Measurements from ENCODE around the gene HADHB.
"Not testable (repeated sequence)": the region's sequence is repeated elsewhere in the genome, so short reads cannot be mapped to it uniquely, and the experiment has no call there.

The HADHB gene

DNA sequence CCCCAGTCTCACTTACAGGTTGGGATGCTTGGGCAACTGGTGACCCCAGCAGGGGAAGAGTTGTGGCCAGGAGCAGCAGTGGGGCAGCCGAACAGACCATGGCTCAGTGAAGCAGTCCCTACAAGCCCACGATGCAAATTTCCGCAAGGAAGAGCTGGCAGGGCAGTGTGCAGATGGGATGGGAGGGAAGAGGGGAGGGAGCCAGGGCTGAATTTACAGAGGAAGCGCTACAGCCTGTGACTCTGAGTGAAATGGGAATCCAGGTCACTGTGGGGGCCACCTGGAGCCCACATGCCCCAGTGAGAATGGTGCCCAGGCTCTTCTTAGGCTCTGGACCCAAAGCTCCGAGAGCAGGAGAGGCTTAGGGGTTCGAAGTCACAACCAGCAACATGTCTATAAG is 74.2 kb downstream of the HADHB start:
- no peak for DNase-seq
- Mint-ChIP-seq H3K4me3 (no peak overlapping the region), H3K36me3 (ENCODE audit: low read depth) (no peaks in the 10 kb centered on the region), H3K9me3 (no peaks in the 10 kb centered on the region), H3K4me1 (no peaks in the 10 kb centered on the region), H3K27ac (no peak overlapping the region), H3K27me3 (no peaks in the 10 kb centered on the region)
- ATAC-seq, result no peak

DNA sequence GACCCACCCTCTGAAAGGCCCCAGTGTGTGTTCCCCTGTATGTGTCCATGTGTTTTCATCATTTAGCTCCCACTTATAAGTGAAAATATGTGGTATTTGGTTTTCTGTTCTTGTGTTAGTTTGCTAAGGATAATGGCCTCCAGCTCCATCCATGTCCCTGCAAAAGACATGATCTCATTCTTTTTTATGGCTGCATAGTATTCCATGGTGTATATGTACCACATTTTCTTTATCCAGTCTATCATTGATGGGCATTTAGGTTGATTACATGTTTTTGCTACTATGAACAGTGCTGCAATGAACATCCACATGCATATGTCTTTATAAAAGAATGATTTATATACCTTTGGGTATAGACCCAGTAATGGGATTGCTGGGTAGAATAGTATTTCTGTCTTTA is 79.7 kb downstream of the HADHB start:
- not testable (repeated sequence) for H3K36me3 Mint-ChIP-seq (ENCODE audit: low read depth); H3K27ac Mint-ChIP-seq; ATAC-seq; H3K9me3 Mint-ChIP-seq; H3K27me3 Mint-ChIP-seq; DNase-seq; H3K4me3 Mint-ChIP-seq
- peaks cover 11% of the 10 kb centered on the region for H3K4me1 Mint-ChIP-seq

DNA sequence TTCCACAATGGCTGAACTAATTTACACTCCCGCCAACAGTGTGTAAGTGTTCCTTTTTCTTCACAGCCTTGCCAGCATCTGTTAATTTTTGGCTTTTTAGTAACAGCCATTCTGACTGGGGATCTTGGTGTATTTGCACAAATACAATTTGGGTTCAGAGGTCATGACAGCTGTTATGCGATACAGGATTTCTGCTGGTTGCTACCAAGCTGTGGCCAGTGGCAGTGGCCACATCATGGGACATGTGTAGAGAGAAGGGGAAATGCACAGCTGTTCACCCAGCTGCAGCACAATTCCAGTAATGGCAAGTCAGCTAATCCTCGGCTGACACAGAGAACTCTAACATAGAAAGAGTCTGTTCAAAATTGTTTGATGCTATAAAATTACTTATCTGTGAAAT is 80.2 kb downstream of the HADHB start:
- no peak for ATAC-seq
- H3K9me3 Mint-ChIP-seq, result no peaks in the 10 kb centered on the region
- H3K4me1 Mint-ChIP-seq, result peaks cover 14% of the 10 kb centered on the region
- H3K27me3 Mint-ChIP-seq, result no peaks in the 10 kb centered on the region
- no peaks in the 10 kb centered on the region for H3K36me3 Mint-ChIP-seq (ENCODE audit: low read depth)
- DNase-seq, result no peak
- H3K4me3 Mint-ChIP-seq, result no peak overlapping the region
- no peak overlapping the region for H3K27ac Mint-ChIP-seq

DNA sequence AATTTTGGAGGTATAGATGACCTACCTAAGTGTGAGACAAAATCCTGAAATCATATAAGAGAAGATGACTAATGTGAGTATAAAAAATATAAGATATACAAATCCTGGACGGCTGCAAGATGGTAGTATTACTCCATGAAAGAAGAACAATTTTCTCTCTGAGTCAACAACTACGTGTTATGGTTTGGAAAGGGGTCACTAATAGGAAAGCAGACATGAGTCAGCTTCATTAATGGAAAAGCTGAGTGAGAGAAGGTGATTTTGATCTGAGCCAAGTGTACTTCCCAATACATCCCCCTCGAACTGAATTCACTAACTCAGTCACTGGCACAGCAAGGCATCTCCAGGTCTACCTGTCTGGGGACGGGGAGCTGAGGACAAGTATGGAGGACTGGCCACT is 81.1 kb downstream of the HADHB start:
- H3K27me3 Mint-ChIP-seq, result no peaks in the 10 kb centered on the region
- no peak overlapping the region for H3K27ac Mint-ChIP-seq
- no peak overlapping the region for H3K4me3 Mint-ChIP-seq
- DNase-seq (no peak), ATAC-seq (no peak)
- H3K36me3 Mint-ChIP-seq (ENCODE audit: low read depth), result no peaks in the 10 kb centered on the region
- no peaks in the 10 kb centered on the region for H3K9me3 Mint-ChIP-seq
- H3K4me1 Mint-ChIP-seq, result peaks cover 20% of the 10 kb centered on the region

DNA sequence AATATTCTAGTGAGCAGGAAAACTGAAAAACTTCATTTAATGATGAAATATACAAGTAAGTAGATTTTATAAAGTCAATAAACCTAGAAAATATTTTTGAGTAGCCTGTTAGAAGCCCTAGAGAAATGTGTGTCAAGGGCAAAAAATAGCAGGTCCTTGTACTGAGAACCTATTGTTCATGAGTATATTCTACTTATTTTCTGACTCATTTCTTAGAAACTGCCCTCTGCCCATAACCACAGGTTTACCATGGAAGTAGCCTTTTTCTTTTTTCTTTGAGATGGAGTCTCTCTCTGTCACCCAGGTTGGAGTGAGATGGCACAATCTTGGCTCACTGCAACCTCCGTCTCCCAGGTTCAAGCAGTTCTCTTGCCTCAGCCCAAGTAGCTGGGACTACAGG is 81.8 kb downstream of the HADHB start:
- ATAC-seq (no peak), DNase-seq (no peak)
- Mint-ChIP-seq H3K27ac (no peak overlapping the region), H3K9me3 (no peaks in the 10 kb centered on the region), H3K36me3 (ENCODE audit: low read depth) (no peaks in the 10 kb centered on the region), H3K27me3 (no peaks in the 10 kb centered on the region), H3K4me3 (no peak overlapping the region), H3K4me1 (peaks cover 20% of the 10 kb centered on the region)

DNA sequence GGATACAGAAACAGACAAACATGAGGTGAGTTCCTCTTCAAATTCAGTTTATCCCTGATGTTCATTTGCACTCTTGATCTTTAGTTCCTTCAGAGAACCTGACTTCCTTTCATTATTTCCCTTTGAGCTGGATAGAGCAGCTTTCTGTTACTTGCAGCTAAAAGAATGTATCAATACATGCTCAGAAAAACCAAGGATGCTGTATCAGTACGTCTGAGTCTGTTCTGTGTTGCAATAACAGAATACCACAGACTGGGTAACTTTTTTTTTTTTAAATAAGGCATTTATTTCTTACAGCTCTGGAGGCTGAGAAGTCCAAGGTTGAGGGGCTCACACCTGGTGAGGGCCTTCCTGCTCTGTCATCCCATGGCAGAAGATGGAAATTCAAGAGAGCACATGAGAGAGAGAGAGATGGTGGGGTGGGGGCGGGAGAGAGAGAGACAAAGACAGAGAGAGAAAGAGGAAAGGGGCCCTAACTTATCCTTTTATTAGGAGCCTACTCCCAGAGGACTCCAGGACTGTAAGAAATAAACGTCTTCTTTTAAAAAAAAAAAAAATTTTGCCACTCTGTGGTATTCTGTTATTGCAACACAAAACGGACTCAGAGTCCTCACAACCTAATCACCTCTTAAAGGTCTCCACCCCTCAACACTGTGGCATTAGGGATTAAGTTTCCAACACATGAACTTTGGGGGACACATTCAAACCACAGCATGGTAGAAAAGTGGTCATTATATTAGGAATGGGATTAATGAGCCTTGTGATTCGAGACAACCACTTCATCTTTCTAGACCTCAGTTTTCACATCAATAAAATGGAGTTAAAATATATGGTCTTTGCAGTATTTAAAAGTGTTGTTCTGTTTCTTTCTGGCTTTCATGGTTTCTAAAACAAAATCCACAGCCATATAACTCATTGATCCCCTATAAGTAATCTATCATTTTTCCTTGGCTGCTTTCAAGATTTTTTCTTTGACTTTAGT is 82.8 kb downstream of the HADHB start:
- Mint-ChIP-seq H3K27ac (no peak overlapping the region), H3K27me3 (no peaks in the 10 kb centered on the region), H3K4me1 (peaks cover 20% of the 10 kb centered on the region), H3K9me3 (no peaks in the 10 kb centered on the region), H3K36me3 (ENCODE audit: low read depth) (no peaks in the 10 kb centered on the region), H3K4me3 (no peak overlapping the region)
- ATAC-seq, result no peak
- DNase-seq, result no peak

DNA sequence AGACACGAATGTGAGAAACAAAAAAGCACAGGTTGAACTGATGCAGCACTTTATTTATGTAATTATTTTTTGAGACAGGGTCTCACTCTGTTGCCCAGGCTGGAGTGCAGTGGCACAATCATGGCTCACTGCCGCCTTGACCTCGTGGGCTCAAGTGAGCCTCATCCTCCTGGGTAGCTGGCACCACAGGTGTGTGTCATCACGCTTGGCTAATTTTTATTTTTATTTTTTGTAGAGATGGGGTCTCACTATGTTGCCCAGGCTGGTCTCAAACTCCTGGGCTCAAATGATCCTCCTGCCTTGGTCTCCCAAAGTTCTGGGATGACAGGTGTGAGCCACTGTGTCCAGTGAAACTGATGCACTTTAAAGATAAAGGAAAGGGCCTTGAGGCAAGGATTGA is 84.3 kb downstream of the HADHB start:
- H3K4me1 Mint-ChIP-seq, result peaks cover 20% of the 10 kb centered on the region
- ATAC-seq; H3K36me3 Mint-ChIP-seq (ENCODE audit: low read depth); H3K9me3 Mint-ChIP-seq; H3K27me3 Mint-ChIP-seq; H3K4me3 Mint-ChIP-seq; DNase-seq; H3K27ac Mint-ChIP-seq: not testable (repeated sequence)

DNA sequence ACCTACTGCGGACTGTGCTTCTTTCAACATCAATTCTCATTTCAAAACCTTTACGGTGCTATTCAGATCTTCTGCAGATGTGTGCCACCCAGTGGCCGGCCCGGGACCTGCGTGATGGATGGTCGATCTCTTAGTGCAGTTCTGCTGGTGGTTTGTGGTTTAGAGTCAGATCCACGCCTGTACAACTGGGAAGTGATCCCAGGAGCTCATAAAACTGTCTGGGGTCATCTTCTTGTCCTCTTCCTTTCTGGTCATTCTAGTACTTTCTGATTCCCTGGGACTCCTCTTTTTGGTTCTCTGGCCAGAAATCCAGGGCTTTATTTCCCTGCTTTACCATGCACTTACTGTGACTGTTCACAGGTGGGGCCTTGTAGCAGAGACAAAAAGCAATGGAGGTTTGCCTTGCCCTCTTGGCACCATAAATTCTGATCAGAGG is 85.4 kb downstream of the HADHB start:
- Mint-ChIP-seq H3K4me1 (peaks cover 20% of the 10 kb centered on the region), H3K36me3 (ENCODE audit: low read depth) (no peaks in the 10 kb centered on the region), H3K27me3 (no peaks in the 10 kb centered on the region), H3K27ac (no peak overlapping the region), H3K4me3 (no peak overlapping the region), H3K9me3 (no peaks in the 10 kb centered on the region)
- peak; percentile 86 for DNase-seq
- ATAC-seq, result peak; percentile 96

DNA sequence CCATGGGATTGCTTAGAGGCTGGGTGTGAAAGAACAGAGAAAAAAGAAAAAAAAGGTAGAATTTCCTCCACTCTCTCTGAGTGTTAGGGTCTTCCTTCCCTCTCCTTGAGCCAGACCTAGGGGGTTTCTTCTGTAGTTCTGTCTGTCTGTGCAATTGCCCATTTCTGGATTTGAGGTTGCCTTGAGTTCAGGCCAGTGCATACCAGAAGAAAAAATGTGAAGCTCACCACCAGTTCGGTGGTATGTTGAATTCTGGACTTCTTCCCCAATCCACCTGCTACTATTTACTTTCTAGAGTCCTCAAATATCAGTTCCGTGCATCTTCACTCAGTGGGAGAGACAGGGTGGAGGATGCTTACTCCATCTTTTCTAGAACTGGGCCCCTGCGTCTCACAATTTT is 85.9 kb downstream of the HADHB start:
- Mint-ChIP-seq H3K36me3 (ENCODE audit: low read depth) (no peaks in the 10 kb centered on the region), H3K9me3 (no peaks in the 10 kb centered on the region), H3K27me3 (no peaks in the 10 kb centered on the region), H3K27ac (no peak overlapping the region), H3K4me3 (no peak overlapping the region), H3K4me1 (peaks cover 20% of the 10 kb centered on the region)
- DNase-seq, result no peak
- no peak for ATAC-seq

DNA sequence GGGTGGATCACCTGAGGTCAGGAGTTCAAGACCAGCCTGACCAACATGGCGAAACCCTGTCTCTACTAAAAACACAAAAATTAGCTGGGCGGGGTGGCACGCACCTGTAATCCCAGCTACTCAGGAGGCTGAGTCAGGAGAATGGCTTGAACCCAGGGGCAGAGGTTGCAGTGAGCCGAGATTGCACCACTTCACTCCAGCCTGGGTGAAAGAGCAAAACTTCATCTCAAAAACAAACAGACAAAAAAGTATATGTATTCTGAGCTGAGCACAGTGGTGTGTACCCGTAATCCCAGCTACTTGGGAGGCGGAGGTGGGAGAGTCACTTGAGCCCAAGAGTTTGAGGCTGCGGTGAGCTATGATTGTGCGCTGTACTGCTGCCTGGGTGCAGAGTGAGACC is 86.6 kb downstream of the HADHB start:
- ATAC-seq; H3K36me3 Mint-ChIP-seq (ENCODE audit: low read depth); H3K4me3 Mint-ChIP-seq; H3K9me3 Mint-ChIP-seq; H3K27me3 Mint-ChIP-seq; H3K27ac Mint-ChIP-seq; DNase-seq: not testable (repeated sequence)
- H3K4me1 Mint-ChIP-seq, result peaks cover 18% of the 10 kb centered on the region

DNA sequence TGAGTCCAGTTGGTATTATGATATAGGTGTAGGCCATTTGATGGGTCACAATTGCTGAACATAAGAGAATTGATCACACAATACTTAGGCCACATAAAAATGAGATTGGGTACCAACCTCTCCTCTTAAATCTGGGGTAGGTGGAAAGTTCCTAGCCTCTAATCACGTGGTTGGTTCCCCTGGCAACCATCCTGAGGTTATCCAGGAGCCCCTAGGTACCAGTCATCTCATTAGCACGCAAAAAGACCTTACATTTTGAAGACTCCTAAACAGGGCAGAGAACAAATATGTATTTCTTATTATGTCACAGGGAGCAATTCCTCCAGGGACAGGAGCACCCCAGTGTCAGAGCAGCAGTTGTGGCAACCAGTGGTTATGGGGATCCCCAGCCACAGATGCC is 88.6 kb downstream of the HADHB start:
- no peak for DNase-seq
- Mint-ChIP-seq H3K4me1 (peaks cover 18% of the 10 kb centered on the region), H3K4me3 (no peak overlapping the region), H3K9me3 (no peaks in the 10 kb centered on the region), H3K36me3 (ENCODE audit: low read depth) (no peaks in the 10 kb centered on the region), H3K27me3 (no peaks in the 10 kb centered on the region), H3K27ac (no peak overlapping the region)
- no peak for ATAC-seq

DNA sequence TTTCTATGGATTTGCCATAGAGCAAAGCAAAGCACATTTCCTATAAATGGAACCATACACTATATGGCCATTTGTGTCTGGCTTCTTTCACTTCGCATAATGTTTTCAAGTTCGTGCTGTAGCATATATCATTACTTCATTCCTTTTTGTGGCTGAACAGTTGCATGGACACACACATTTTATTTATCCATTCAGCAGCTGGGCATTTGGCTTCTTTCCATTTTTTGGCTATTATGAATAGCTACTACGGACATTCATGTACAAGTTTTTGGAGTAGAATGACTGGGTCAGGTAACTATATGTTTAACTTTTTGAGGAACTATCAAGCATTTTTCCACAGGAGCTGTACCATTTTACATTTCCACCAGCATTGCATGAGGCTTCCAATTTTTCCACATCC is 90.5 kb downstream of the HADHB start:
- Mint-ChIP-seq H3K27me3 (no peaks in the 10 kb centered on the region), H3K36me3 (ENCODE audit: low read depth) (no peaks in the 10 kb centered on the region), H3K4me1 (peaks cover 11% of the 10 kb centered on the region), H3K27ac (no peak overlapping the region), H3K4me3 (no peak overlapping the region), H3K9me3 (no peaks in the 10 kb centered on the region)
- no peak for DNase-seq
- no peak for ATAC-seq

DNA sequence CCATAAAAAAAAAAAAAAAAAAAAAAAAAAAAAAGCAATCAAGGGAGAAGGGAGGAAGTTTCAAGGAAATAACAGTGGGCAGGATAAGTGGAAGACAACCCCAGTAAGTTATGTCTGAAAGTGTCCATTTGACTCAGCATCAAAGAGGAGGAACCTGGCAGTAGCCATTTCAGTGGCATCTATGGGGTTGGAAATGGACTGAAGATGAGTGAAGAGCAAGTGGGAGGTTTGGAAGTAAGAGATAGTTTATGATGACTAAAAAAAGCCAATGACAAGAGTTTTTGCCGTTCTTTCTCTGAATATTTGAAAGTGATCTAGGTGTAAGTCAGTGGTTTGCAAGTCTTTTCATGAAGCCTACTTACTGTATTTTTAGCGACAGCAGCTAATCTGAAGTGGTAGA is 92.0 kb downstream of the HADHB start:
- Mint-ChIP-seq H3K9me3 (no peaks in the 10 kb centered on the region), H3K4me3 (no peak overlapping the region), H3K27ac (peak overlapping the region; percentile 14), H3K36me3 (ENCODE audit: low read depth) (no peaks in the 10 kb centered on the region), H3K4me1 (peaks cover 9% of the 10 kb centered on the region), H3K27me3 (no peaks in the 10 kb centered on the region)
- DNase-seq (no peak), ATAC-seq (no peak)

DNA sequence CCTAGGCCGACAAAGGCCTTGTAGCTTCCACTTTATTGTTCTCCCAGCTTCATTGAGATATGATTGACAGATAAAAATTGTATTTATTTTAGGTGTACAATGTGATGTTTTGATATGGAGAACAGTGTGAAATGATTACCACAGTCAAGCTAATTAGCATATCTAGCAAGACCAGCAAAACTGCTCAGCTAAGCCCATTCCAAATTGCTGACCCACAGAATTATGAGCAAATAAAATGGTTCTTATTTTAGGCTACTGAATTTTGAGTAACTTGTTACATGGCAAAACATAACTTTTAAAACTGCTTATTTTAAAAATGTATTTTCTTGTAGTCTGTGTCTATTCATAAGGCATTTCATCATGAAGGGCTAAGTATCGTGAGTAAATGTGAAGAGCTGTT is 92.6 kb downstream of the HADHB start:
- Mint-ChIP-seq H3K9me3 (no peaks in the 10 kb centered on the region), H3K27ac (no peak overlapping the region), H3K36me3 (ENCODE audit: low read depth) (no peaks in the 10 kb centered on the region), H3K4me3 (no peak overlapping the region), H3K27me3 (no peaks in the 10 kb centered on the region), H3K4me1 (peaks cover 9% of the 10 kb centered on the region)
- ATAC-seq (no peak), DNase-seq (no peak)
